LNCaP clone FGC (cell line): ENCODE data around the gene FGD2.

Experiments
- DNase-seq: peaks from one replicate; pipeline ENCODE4 v3.0.0-alpha.2; 2011; ENCODE audit warnings: low read depth
- H3K4me3 ChIP-seq: 2 replicates; pipeline ENCODE4 v1.5.1; 2011; ENCODE audit warnings: mild to moderate bottlenecking, low read depth, low read length, control low read depth
- CTCF ChIP-seq: IDR thresholded peaks from 2 replicates; pipeline ENCODE4 v1.5.1; 2012; ENCODE audit warnings: mild to moderate bottlenecking; ENCODE audit not compliant: control insufficient read depth, insufficient read depth; ENCODE audit errors: extremely low read depth

FGD2 gene

GRCh38 chr6:37077191-37077904, 71.9 kb downstream of the FGD2 start:
- no peak for DNase-seq
- no peak overlapping the region for H3K4me3 ChIP-seq
- TF ChIP-seq CTCF: no peak

GRCh38 chr6:37077905-37078296, 72.4 kb downstream of the FGD2 start:
- no peak overlapping the region for H3K4me3 ChIP-seq
- no peak for DNase-seq
- TF ChIP-seq CTCF: no peak
